HEK293T (cell line): ENCODE data around the gene TNFRSF21.
"Not testable (repeated sequence)": the region's sequence is repeated elsewhere in the genome, so short reads cannot be mapped to it uniquely, and the experiment has no call there.

Experiments
- CTCF ChIA-PET: fragments of 350-600 bp; formaldehyde crosslinking; extraction: SDS; loops from one replicate; lab custom pipeline; 2021; ENCODE audit warnings: antibody characterized with exemption, inconsistent platforms; lab: Yijun Ruan, JAX
- POLR2A ChIA-PET: fragments of 350-600 bp; formaldehyde crosslinking; extraction: SDS; loops from one replicate; lab custom pipeline; 2020; ENCODE audit warnings: antibody characterized with exemption, inconsistent platforms; lab: Yijun Ruan, JAX
- DNase-seq: peaks from one replicate; pipeline ENCODE4 v3.0.0; 2012; ENCODE audit warnings: mixed read lengths; ENCODE audit errors: extremely low spot score
- ARNT ChIP-seq: fragments of 450-650 bp; IDR thresholded peaks from 2 replicates; pipeline ENCODE4 v1.6.1; 2017; ENCODE audit warnings: mild to moderate bottlenecking
- BHLHE40 ChIP-seq: fragments of 450-650 bp; IDR thresholded peaks from 2 replicates; pipeline ENCODE4 v1.6.1; 2016; ENCODE audit warnings: mild to moderate bottlenecking, moderate library complexity, borderline replicate concordance
- CTBP1 ChIP-seq: fragments of 450-650 bp; IDR thresholded peaks from 2 replicates; pipeline ENCODE4 v1.6.1; 2016; ENCODE audit warnings: borderline replicate concordance
- ELF4 ChIP-seq: fragments of 450-650 bp; IDR thresholded peaks from 2 replicates; pipeline ENCODE4 v1.6.1; 2017; ENCODE audit warnings: antibody characterized with exemption
- FOXA1 ChIP-seq: fragments of 450-650 bp; IDR thresholded peaks from 2 replicates; pipeline ENCODE4 v1.6.1; 2016; ENCODE audit warnings: mild to moderate bottlenecking
- FOXK2 ChIP-seq: fragments of 450-650 bp; IDR thresholded peaks from 2 replicates; pipeline ENCODE4 v1.6.1; 2016; ENCODE audit warnings: mild to moderate bottlenecking
- FOXM1 ChIP-seq: fragments of 450-650 bp; IDR thresholded peaks from 2 replicates; pipeline ENCODE4 v1.6.1; 2017; ENCODE audit warnings: mild to moderate bottlenecking, borderline replicate concordance
- HDGF ChIP-seq: fragments of 450-650 bp; IDR thresholded peaks from 2 replicates; pipeline ENCODE4 v1.6.1; 2017; ENCODE audit warnings: antibody characterized with exemption, borderline replicate concordance
- L3MBTL2 ChIP-seq: fragments of 450-650 bp; conservative IDR thresholded peaks from 2 replicates; pipeline ENCODE4 v1.6.1; 2016; ENCODE audit warnings: mild to moderate bottlenecking
- LEF1 ChIP-seq: fragments of 450-650 bp; IDR thresholded peaks from 2 replicates; pipeline ENCODE4 v1.6.1; 2017; ENCODE audit warnings: mild to moderate bottlenecking, borderline replicate concordance
- NFRKB ChIP-seq: fragments of 450-650 bp; IDR thresholded peaks from 2 replicates; pipeline ENCODE4 v1.6.1; 2016; ENCODE audit warnings: mild to moderate bottlenecking, moderate library complexity
- SP1 ChIP-seq: fragments of 450-650 bp; IDR thresholded peaks from 2 replicates; pipeline ENCODE4 v1.6.1; 2017
- SUZ12 ChIP-seq: fragments of 450-650 bp; IDR thresholded peaks from 2 replicates; pipeline ENCODE4 v1.6.1; 2016; ENCODE audit warnings: mild to moderate bottlenecking
- TARDBP ChIP-seq: fragments of 450-650 bp; IDR thresholded peaks from 2 replicates; pipeline ENCODE4 v1.6.1; 2016
- ZNF384 ChIP-seq: fragments of 450-650 bp; IDR thresholded peaks from 2 replicates; pipeline ENCODE4 v1.6.1; 2016
- TF ChIP-seq, protein P1 (sequence below): fragments of 450-650 bp; IDR thresholded peaks from 2 replicates; pipeline ENCODE4 v1.6.1; 2016

Gene TNFRSF21

DNA sequence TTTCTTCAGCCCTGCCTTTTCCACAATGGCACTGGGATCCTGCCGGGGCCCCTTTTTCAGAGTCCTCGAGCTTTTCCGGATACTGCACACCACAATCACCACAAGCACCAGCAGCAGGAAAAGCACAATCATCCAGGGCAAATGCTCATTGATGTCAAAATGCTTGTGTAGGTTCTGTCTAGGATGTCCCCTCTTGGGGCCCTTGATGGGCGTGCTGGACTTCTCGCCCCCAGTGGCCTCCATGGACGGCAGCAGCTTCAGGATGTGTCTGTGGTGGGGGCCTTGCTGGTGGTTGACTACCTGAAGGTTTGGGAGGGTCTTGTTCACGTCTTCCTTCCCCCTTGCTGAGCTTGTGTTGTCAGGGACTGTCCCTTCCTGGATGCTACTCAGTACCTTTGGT lies 25.7 kb downstream of the TNFRSF21 start:
- DNase-seq: no peak
- POLR2A ChIA-PET: no interaction called here
- CTCF ChIA-PET: no interaction called here
- TF ChIP-seq FOXK2 (no peak), NFRKB (no peak), BHLHE40 (no peak), CTBP1 (no peak), ARNT (no peak), ZNF384 (no peak), TARDBP (no peak), HDGF (no peak), LEF1 (no peak), ELF4 (no peak), FOXA1 (no peak), SP1 (no peak), FOXM1 (no peak), L3MBTL2 (no peak), SUZ12 (no peak)
- TF ChIP-seq, protein P1, sequence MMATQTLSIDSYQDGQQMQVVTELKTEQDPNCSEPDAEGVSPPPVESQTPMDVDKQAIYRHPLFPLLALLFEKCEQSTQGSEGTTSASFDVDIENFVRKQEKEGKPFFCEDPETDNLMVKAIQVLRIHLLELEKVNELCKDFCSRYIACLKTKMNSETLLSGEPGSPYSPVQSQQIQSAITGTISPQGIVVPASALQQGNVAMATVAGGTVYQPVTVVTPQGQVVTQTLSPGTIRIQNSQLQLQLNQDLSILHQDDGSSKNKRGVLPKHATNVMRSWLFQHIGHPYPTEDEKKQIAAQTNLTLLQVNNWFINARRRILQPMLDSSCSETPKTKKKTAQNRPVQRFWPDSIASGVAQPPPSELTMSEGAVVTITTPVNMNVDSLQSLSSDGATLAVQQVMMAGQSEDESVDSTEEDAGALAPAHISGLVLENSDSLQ: no peak

GRCh38 chr6:47278545-47278944 lies 31.2 kb downstream of the TNFRSF21 start:
- TF ChIP-seq ARNT (no peak), HDGF (no peak), NFRKB (no peak), CTBP1 (no peak), FOXA1 (no peak), ELF4 (no peak)
- TF ChIP-seq, protein P1: no peak
- ChIA-PET POLR2A (interaction anchor here (0.7 kb wide), 1 partner anchor 19 kb away, joined by 3 read pairs; no protein-coding TSS in a partner anchor), CTCF (no interaction called here)
- DNase-seq: no peak

GRCh38 chr6:47277702-47278101 lies 32.0 kb downstream of the TNFRSF21 start:
- TF ChIP-seq TARDBP (no peak), ELF4 (no peak), BHLHE40 (no peak), SP1 (no peak), FOXM1 (no peak), ARNT (no peak), CTBP1 (no peak), ZNF384 (no peak), HDGF (no peak), L3MBTL2 (no peak), FOXK2 (no peak), NFRKB (no peak), LEF1 (no peak), FOXA1 (no peak), SUZ12 (no peak)
- TF ChIP-seq, protein P1: no peak
- POLR2A ChIA-PET: interaction anchor here (0.7 kb wide), 1 partner anchor 20 kb away, joined by 3 read pairs; no protein-coding TSS in a partner anchor
- no peak for DNase-seq
- CTCF ChIA-PET: interaction anchor here (1.5 kb wide), 1 partner anchor 179 kb away, joined by 3 read pairs; no protein-coding TSS in a partner anchor

GRCh38 chr6:47276377-47276776 lies 33.3 kb downstream of the TNFRSF21 start:
- ChIA-PET POLR2A (interaction anchor here (0.6 kb wide), 1 partner anchor 202 kb away, joined by 3 read pairs; no protein-coding TSS in a partner anchor), CTCF (interaction anchor here (0.9 to 1.5 kb wide), 3 partner anchors 12 to 178 kb away, joined by 3 to 4 read pairs (median 3); no protein-coding TSS in a partner anchor)
- no peak for DNase-seq
- TF ChIP-seq FOXA1 (no peak), HDGF (no peak), CTBP1 (no peak), SP1 (no peak), FOXM1 (no peak), FOXK2 (no peak), ELF4 (no peak), SUZ12 (no peak), NFRKB (no peak), ZNF384 (no peak), TARDBP (no peak), ARNT (no peak), BHLHE40 (no peak), L3MBTL2 (no peak), LEF1 (no peak)
- TF ChIP-seq, protein P1: no peak

GRCh38 chr6:47275640-47276039 lies 34.1 kb downstream of the TNFRSF21 start:
- TF ChIP-seq SP1 (no peak), ARNT (no peak), FOXK2 (no peak), BHLHE40 (no peak), FOXM1 (no peak), CTBP1 (no peak), FOXA1 (no peak), ELF4 (no peak), TARDBP (no peak), L3MBTL2 (no peak)
- TF ChIP-seq, protein P1: no peak
- DNase-seq: no peak
- ChIA-PET CTCF (no interaction called here), POLR2A (no interaction called here)

DNA sequence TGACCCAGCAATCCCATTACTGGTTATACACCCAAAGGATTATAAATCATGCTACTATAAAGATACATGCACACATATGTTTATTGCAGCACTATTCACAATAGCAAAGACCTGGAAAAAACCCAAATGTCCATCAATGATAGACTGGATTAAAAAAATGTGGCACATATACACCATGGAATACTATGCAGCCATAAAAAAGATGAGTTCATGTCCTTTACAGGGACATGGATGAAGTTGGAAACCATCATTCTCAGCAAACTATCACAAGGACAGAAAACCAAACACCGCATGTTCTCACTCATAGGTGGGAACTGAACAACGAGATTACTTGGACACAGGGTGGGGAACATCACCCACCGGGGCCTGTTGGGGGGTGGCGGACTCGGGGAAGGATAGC lies 34.6 kb downstream of the TNFRSF21 start:
- DNase-seq: not testable (repeated sequence)

More for the DNA sequence above, 34.6 kb downstream of the TNFRSF21 start:
- POLR2A ChIA-PET, CTCF ChIA-PET: not testable (repeated sequence)
